Fibroblast of villous mesenchyme (primary cell): Measurements from ENCODE around the gene CDH20. TPM values are rescaled to one million over a fixed set of nuclear protein-coding genes. Genes with fewer than 3 reads are reported as not detected.
A peak's percentile ranks its signal among the peaks of the same experiment; 100 is the strongest.

Experiments used
- DNase-seq: peaks from one replicate; pipeline ENCODE4 v3.0.0-alpha.2; 2010; ENCODE audit warnings: low read depth
- H3K4me3 ChIP-seq: 2 replicates; pipeline ENCODE4 v1.5.1; 2011; ENCODE audit warnings: low read depth, mild to moderate bottlenecking, low read length
- total RNA-seq: library from RNA; depleted of rRNA; stranded (reverse); fragments of >200 nt; gene quantifications from 2 replicates; pipeline ENCODE4 v1.2.3, GENCODE V29; 2012
- TF ChIP-seq, protein P1 (sequence below): IDR thresholded peaks from 2 replicates; pipeline ENCODE4 v1.5.1; 2012; ENCODE audit warnings: low read depth, mild to moderate bottlenecking, low read length; ENCODE audit not compliant: insufficient read depth

CDH20 gene
- total RNA-seq, 1 donor: under 0.01 TPM

DNA sequence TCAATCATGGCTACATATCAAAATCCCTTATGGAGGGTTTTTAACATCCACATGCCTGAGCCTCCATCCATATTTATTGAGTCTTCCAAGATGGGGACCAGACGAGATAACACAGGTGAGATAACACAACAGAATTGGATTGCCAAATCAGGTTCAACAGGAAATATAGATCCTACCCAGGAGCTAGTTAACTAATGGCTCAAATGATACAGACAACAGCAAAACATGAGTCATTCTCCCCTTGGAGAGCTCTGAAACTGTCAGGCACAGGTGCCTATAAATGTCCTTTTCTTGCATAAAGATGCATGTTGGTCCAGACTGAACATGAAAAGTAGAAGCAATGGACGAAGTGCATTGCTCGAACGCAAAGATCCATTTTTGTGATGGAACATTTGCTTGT lies 202.2 kb downstream of the CDH20 start:
- TF ChIP-seq, protein P1, sequence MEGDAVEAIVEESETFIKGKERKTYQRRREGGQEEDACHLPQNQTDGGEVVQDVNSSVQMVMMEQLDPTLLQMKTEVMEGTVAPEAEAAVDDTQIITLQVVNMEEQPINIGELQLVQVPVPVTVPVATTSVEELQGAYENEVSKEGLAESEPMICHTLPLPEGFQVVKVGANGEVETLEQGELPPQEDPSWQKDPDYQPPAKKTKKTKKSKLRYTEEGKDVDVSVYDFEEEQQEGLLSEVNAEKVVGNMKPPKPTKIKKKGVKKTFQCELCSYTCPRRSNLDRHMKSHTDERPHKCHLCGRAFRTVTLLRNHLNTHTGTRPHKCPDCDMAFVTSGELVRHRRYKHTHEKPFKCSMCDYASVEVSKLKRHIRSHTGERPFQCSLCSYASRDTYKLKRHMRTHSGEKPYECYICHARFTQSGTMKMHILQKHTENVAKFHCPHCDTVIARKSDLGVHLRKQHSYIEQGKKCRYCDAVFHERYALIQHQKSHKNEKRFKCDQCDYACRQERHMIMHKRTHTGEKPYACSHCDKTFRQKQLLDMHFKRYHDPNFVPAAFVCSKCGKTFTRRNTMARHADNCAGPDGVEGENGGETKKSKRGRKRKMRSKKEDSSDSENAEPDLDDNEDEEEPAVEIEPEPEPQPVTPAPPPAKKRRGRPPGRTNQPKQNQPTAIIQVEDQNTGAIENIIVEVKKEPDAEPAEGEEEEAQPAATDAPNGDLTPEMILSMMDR: no peak
- no peak for DNase-seq
- H3K4me3 ChIP-seq: no peak overlapping the region

DNA sequence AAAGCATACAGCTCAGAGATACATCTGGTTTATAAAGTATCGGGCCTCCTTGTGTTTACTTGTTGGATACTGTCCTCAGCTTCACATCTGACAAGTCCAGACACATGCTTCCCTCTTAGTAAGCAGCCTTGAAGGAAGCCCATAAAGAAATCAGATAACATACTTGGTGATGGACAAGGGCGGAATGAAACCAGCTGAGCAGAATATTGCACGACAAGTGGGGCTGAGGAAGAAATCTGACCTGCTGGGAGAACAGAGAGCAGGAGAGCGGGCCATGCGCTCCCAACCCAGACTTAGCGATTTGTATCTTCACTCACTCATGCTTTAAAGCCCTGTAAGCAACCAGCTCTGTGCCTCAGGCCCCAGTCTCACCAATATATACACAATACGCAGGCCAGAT lies 208.4 kb downstream of the CDH20 start:
- TF ChIP-seq, protein P1: no peak
- no peak overlapping the region for H3K4me3 ChIP-seq
- DNase-seq: peak; percentile 6

DNA sequence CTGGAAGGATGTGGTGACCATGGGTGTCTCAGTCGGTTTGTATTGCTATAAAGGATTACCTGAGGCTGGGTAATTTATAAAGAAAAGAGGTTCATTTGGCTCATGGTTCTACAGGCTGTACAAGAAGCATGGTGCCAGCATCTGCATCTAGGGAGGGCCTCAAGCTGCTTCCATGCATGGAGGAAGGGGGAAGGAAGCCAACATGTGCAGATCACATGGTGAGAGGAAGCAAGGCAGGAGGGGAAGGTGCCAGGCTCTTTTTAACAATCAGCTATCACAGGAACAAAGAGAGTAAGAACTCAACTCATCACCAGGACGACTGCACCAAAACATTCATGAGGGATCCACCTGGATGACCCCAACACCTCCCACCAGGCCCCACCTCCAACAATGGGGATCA lies 209.4 kb downstream of the CDH20 start:
- no peak overlapping the region for H3K4me3 ChIP-seq
- TF ChIP-seq, protein P1: no peak
- DNase-seq: no peak

DNA sequence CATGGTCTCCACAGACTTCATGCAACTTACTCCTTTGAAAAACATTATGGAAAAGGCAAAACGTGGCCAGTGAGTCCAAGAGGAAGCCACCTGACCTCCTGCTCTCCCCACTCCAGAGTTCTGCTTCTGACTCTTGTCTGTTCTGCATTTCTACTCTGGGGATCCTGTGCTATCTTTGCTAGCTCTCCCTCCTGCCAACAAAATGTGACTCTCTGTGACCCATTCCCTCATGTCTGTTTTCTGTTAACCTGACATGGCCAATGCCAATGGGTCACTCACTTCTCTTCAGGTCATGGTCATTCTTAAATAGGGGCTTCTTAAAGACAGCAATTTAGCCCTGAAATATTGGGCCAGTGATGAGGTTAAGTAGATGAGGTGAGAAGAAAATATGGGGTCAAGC lies 210.3 kb downstream of the CDH20 start:
- TF ChIP-seq, protein P1: no peak
- no peak overlapping the region for H3K4me3 ChIP-seq
- no peak for DNase-seq

DNA sequence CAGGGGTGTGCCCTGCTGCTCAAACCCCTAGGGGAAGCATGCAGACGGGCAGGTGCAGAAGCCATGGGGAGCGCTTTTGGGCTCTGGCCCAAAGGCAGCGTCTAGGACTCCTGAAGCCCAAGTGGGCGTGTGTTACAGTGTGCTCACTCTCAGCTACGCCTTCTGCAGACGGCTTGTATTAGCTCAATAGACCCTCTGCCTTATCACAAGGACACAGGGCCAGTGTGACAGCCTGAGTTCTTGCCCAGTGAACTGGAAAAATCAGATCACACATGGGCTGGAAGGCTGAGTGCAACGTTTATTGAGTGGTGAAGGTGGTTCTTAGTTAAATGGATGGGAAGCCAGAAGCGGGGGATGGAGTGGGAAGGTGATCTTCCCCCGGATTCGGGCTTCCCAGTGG lies 210.9 kb downstream of the CDH20 start:
- no peak for DNase-seq
- TF ChIP-seq, protein P1: no peak
- no peak overlapping the region for H3K4me3 ChIP-seq

DNA sequence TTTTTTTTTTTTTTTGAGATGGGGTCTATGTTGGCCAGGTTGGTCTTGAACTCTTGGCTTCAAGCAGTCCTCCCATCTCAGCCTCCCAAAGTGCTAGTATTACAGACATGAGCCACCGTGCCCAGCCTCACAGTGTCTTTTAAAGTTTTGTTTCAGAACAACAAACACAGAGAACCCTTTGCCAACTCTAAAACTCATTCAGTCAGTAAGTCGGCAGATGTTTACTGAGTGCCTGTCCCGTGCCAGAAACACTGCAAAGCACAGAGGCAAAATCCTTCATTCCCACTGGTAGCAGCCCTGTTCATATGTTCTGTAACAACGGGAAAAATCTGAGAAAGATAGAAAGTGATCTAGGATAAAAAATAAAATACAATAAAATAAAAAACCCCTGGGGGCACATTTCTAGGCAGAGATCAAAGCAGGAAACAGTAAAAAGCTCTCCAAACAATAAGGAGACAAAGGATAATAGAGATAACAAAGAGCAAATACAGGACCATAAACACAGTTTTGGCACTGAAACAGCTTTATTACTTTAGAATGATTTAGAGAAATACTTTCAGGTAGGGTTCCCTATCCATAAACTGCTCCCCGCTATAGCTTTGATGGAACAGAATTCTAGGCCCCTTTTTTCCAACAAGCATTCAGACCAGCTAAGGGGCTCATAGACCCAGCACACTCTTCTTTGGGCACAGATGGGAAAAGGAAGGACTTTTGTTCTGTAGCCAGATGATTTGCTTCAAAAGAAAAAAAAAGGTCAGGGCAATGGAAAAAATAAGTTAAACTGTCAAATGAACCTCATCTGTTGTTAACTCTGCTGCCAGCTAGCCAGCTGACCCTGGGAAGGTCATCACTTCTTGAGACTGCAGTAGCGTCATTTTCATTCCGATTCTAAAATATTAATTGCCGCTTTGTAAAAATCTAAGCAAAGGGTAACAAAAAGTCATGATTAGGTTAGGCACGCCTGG lies 212.3 kb downstream of the CDH20 start:
- TF ChIP-seq, protein P1: no peak
- DNase-seq: no peak

More for the DNA sequence above, 212.3 kb downstream of the CDH20 start:
- H3K4me3 ChIP-seq: no peak overlapping the region
